Rectal smooth muscle tissue (tissue), 1 donor: ENCODE data around the gene BICDL1.
A peak's percentile ranks its signal among the peaks of the same experiment; 100 is the strongest.

Experiments used
- H3K27ac ChIP-seq: one replicate; pipeline ENCODE4 v1.7.0; 2013; ENCODE audit warnings: low read depth, low read length, inconsistent platforms
- H3K27me3 ChIP-seq: one replicate; pipeline ENCODE4 v1.7.0; 2013; ENCODE audit warnings: low read length; ENCODE audit not compliant: control insufficient read depth, insufficient read depth
- H3K36me3 ChIP-seq: one replicate; pipeline ENCODE4 v1.7.0; 2013; ENCODE audit warnings: low read length; ENCODE audit not compliant: control insufficient read depth, insufficient read depth
- H3K4me1 ChIP-seq: one replicate; pipeline ENCODE4 v1.7.0; 2013; ENCODE audit warnings: low read length; ENCODE audit not compliant: control insufficient read depth, insufficient read depth
- H3K4me3 ChIP-seq: one replicate; pipeline ENCODE4 v1.7.0; 2013; ENCODE audit warnings: low read length
- H3K9ac ChIP-seq: one replicate; pipeline ENCODE4 v1.7.0; 2013; ENCODE audit warnings: low read length

Gene BICDL1

DNA sequence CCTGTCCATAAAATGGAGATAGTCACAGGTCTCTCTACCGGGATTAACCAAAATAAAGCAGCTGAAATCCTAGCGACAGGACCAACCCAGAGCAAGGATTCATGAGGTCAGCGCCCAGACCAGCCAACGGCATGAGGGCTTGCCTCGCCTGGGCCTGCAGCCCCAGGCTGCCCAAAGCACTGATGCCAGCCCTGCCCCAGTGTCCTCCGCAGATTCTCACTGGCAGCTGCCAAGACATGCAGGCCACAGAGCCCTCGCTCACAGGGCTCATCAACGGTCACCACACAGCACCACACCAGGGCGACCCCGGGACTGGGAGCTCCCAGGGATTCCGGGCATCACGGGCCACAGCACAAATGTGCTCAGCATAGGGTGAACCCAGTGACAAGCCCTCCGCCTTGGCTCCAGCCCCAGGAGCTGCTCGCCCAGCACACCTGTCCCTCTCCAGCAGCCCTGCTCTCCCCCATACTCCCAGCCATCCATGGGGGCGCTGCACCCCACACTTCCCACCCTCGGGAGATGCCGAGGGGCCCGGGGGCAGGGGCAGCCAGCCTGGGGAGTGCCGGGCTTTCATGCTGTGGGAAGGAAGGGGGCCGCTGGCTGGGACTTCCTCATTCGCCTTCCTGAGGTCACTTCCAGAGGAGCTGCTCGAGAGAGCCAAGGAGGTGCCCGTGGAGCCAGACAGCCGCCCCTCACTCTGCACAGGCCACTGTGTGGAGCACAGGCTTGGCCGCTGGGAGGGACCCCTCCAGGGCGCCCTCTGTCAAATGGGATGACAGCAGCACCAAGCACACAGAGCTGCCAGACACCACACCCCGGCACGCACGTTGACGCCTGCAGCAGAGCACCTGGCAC, 113.4 kb downstream of the BICDL1 start:
- H3K27ac ChIP-seq, result no peak overlapping the region
- no peak overlapping the region for H3K4me3 ChIP-seq
- H3K27me3 ChIP-seq, result no peaks in the 10 kb centered on the region
- no peak overlapping the region for H3K9ac ChIP-seq
- H3K36me3 ChIP-seq, result peaks cover 32% of the 10 kb centered on the region
- H3K4me1 ChIP-seq, result peaks cover 10% of the 10 kb centered on the region

DNA sequence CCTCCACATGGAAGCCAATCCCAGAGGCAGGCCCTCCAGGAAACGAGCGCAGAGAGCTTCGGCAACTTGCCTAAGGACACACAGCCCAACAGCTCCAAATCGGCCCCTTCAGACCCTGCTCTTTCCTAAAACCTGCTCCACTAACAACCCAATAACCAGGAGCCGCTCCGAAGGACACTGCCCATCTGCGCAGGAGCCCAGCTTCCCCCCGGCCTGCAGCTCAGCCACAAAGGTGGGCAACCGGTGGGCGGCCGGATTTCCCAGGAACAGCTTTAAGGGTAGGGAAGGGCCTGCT, 114.0 kb downstream of the BICDL1 start:
- Histone ChIP-seq H3K4me1 (peaks cover 10% of the 10 kb centered on the region), H3K27ac (no peak overlapping the region), H3K9ac (no peak overlapping the region), H3K36me3 (peaks cover 31% of the 10 kb centered on the region), H3K4me3 (no peak overlapping the region), H3K27me3 (no peaks in the 10 kb centered on the region)

DNA sequence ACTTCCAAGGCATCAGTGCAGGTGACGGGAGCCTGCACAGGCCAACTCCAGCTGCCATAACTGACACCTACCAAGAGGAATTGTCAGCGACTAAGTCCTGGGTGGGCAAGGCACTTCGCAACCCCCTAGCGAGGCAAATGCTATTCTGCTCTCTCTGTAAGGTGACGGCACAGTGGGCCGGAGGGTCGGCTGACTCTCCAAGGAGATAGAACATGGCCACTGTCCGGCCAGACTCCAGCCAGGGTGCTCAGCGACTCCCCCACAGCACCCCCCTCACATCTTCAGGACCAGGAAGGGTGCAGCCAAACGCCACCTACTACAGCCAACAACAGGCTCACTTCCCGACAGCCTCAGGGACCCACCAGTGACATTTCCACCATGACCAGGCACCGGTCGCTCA, 114.3 kb downstream of the BICDL1 start:
- no peak overlapping the region for H3K9ac ChIP-seq
- no peaks in the 10 kb centered on the region for H3K27me3 ChIP-seq
- H3K4me3 ChIP-seq, result no peak overlapping the region
- H3K27ac ChIP-seq, result no peak overlapping the region
- H3K4me1 ChIP-seq, result peaks cover 10% of the 10 kb centered on the region
- H3K36me3 ChIP-seq, result peaks cover 28% of the 10 kb centered on the region

DNA sequence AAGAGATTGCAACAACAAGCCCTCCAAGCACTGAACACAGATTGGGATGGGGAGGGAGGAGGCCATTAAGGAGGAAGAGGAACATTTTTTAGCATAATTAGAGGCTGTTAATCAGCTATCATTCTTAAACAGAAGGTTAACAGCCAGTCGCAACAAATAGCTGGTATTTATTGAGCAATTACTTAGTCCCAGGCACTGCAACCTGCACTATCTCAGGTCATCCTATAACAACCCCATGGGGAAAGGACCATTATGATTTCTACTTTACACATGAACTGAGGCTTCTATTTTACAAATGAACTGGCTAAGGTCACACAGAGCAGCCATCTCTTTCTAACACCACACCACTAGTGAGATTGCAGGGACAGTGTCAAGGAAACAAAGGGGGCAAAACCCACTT, 117.1 kb downstream of the BICDL1 start:
- Histone ChIP-seq H3K36me3 (peaks cover 13% of the 10 kb centered on the region), H3K27ac (no peak overlapping the region), H3K4me1 (peaks cover 2% of the 10 kb centered on the region), H3K9ac (no peak overlapping the region), H3K27me3 (no peaks in the 10 kb centered on the region), H3K4me3 (no peak overlapping the region)

DNA sequence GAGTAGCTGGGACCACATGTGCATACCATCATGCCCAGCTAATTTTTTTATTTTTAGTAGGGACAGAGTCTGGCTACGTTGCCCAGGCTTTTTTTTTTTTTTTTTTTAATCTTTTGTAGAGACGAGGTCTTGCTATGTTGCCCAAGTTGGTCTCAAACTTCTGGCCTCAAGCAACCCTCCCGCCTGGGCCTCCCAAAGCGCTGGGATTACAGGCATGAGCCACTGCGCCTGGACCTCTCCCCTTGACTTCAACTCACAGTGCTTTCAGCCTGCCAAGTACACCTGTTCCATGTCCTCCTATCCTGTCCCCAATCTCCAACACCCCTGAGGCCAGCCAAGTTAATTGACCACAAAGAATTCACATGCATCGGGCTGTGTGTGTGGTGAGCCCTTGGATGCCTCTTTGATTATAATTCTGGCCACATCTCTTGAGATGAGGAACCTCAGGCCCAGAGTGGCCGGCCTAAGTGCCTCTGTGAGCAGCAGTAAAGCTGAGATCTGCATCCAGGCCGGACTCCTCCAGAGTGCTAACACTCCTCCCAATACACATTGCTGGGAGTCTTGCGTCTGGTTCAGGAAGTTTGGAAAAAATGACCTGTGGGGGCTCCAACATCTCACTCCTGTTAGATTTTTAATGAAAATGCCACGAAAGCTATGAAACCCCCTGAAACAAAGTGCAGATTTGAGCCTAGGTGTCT, 120.7 kb downstream of the BICDL1 start:
- H3K27ac ChIP-seq, result no peak overlapping the region
- peaks cover 3% of the 10 kb centered on the region for H3K36me3 ChIP-seq
- H3K9ac ChIP-seq, result no peak overlapping the region
- no peak overlapping the region for H3K4me3 ChIP-seq
- H3K4me1 ChIP-seq, result peaks cover 2% of the 10 kb centered on the region
- H3K27me3 ChIP-seq, result no peaks in the 10 kb centered on the region

DNA sequence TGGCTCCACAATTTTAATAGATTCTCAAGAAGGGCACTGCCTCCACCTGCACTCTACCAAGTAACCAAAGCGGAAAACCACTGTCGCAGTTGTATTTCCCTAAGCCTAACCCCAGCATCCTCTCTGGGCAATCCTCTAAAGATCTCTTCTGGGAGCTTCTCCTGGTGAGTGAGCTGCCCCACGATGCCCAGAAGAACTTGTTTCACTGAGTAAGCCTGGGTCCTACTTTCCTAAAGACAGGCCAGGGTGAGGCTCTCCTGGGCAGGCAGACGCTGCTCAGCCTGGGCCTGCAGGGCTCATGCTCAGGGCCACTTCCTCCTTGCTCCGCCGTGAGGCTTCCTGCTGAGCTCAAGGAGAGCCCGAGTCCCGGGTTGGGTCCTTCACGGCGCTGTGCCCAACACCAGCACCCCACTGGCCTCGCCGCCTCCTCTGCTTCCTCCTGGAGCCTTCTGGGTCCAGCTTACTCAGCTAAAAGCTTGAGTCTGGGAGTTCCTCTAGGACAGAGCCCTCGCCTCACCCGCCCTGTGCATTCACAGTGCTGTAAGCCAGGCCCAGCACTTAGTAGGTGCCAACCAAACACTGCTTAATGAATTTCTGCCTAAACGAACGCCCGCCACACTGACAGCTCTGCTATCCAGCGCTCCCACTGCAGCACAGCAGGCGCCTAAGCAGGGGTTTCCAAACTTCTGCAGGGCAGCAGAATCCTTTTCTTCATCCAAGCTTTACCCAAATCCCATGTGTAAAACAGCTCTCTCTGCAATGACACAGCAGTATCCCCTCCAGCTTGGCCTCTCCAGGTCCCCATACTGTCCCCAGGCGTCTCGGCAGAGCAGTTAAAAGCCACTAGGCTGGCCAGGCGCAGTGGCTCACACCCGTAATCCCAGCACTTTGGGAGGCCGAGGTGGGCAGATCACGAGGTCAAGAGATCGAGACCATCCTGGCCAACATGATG, 121.8 kb downstream of the BICDL1 start:
- H3K9ac ChIP-seq, result no peak overlapping the region
- peak overlapping the region; percentile 17 for H3K4me3 ChIP-seq
- H3K36me3 ChIP-seq, result peaks cover 2% of the 10 kb centered on the region
- peaks cover 11% of the 10 kb centered on the region for H3K4me1 ChIP-seq
- no peak overlapping the region for H3K27ac ChIP-seq
- H3K27me3 ChIP-seq, result no peaks in the 10 kb centered on the region

DNA sequence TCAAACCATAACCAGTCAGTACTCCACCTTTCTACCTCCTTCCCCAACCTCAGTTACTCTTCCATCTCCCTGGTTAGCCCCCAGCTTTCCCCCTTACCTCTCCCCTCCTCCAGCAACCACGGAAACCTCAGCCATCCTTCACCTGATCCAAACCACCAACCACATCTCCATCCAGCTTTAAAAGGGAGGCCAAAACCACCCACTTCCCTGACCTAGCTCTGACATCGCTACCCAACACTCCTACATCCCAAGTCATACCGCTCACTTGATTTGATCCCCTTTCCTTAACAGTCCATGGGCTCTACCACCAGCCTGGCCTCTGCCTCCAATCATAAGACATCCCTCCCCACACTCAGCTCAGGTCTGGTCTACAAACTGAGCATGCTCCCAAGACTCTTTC, 126.0 kb downstream of the BICDL1 start:
- Histone ChIP-seq H3K9ac (no peak overlapping the region), H3K4me3 (peak overlapping the region; percentile 82), H3K27me3 (no peaks in the 10 kb centered on the region), H3K4me1 (peaks cover 29% of the 10 kb centered on the region), H3K27ac (no peak overlapping the region), H3K36me3 (no peaks in the 10 kb centered on the region)

DNA sequence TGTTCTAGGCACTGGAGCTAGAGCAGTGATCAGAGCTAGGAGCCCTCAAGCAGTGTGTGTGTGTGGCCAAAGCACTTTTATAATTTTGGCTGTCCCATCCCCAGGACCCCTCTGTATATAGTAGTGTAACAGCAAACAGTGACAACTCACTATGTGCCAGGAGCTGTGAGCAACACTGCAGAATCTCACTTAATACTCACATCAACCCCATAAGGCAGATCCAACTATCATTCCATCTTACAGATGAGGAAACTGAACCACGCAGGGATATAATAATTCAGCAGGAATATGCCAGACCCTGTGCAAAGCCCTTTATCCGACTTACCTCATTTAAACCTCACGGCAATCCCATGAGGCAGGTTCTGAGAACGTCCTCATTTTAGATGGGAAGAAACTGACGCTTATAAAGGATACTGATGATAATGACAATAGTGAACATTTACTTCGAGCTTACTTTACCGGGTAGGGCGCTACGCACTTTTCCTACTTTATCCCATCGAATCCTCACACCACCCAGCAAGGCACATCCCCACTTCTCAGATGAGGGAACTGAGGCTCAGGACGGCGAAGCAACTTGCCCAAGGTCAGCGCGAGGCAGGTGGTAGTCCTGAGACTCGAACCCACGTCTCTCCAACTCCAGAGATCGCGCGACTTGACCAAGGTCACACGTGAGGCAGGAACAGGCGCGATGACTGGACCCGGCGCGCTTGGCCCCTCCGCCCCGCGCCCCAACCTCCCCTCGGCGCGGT, 126.8 kb downstream of the BICDL1 start:
- H3K36me3 ChIP-seq, result no peaks in the 10 kb centered on the region
- peak overlapping the region; percentile 82 for H3K4me3 ChIP-seq
- peaks cover 27% of the 10 kb centered on the region for H3K4me1 ChIP-seq
- H3K9ac ChIP-seq, result peak overlapping the region; percentile 50
- H3K27ac ChIP-seq, result peak overlapping the region; percentile 56
- H3K27me3 ChIP-seq, result no peaks in the 10 kb centered on the region

DNA sequence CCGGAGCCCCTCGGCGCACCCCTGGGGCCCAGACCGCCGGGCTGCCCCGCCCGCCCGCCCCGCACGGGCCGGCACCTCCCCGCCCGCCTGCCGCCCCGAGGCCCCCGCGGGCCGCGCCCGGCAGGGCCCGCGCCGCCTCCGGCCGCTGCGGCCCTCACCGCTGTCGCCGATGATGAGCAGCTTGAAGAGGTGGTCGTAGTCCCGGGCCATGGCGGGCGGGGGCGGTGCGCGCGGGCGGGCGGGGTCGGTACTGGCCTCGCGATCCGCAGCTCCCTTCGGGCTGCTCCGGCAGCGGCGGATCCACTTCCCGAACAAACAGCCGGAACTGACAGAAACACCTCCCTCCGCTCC, 127.4 kb downstream of the BICDL1 start, which contains the start of gene RAB35:
TSS of gene RAB35 (minus strand) at position 313 of the 351 bp plus-strand sequence. CDS start at position 210, 103 bp downstream.
- H3K9ac ChIP-seq, result peak within 1 kb of the TSS; percentile 71
- H3K36me3 ChIP-seq, result no peaks in the 10 kb centered on the region
- H3K27ac ChIP-seq, result peak within 1 kb of the TSS; percentile 95
- peaks cover 27% of the 10 kb centered on the region for H3K4me1 ChIP-seq
- H3K27me3 ChIP-seq, result no peaks in the 10 kb centered on the region
- H3K4me3 ChIP-seq, result peak within 1 kb of the TSS; percentile 82

DNA sequence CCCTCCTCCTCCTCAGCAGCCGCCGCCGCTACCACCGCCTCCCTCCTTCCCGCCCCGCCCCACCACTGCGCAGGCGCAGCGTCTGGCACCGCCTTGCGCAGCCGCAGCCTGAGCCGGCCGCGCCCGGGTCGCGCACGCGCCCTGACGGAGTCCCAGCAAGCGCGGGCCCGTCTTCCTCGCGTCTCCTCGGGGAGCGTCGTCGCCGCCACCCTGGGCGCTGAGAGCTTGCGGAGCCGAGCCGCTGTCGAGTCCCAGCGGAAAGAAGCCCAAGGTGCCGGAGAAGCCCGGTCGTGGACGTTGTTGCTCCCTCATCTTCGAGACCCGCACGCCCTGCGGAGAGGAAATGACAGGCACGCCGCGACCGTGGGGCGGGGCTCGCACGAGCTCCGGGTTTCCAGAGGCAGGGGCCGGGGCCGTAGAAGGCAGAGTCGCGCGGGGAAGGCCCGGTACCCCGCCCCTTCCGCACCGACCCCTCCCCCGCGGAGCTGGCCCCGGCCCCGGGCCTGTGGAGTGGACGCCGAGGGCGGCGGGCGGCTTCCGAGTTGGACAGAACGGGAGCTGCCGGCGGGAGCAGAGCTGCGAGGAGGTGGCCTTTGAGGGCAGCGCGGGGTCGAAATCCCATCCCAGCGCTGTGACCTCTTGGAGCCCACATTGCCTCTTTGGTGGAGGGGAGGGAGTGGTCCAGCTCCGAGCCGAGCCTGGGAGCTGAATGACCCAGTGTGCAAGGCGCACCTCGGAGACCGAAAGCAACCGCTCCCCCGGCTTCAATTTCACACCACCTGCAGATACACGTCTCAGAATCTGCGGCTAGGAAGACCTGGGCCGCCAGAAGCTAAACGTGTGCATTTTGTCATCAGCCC, 128.0 kb downstream of the BICDL1 start:
- H3K36me3 ChIP-seq, result no peaks in the 10 kb centered on the region
- peak overlapping the region; percentile 82 for H3K4me3 ChIP-seq
- H3K4me1 ChIP-seq, result peaks cover 27% of the 10 kb centered on the region
- no peaks in the 10 kb centered on the region for H3K27me3 ChIP-seq
- peak overlapping the region; percentile 95 for H3K27ac ChIP-seq
- H3K9ac ChIP-seq, result peak overlapping the region; percentile 71

DNA sequence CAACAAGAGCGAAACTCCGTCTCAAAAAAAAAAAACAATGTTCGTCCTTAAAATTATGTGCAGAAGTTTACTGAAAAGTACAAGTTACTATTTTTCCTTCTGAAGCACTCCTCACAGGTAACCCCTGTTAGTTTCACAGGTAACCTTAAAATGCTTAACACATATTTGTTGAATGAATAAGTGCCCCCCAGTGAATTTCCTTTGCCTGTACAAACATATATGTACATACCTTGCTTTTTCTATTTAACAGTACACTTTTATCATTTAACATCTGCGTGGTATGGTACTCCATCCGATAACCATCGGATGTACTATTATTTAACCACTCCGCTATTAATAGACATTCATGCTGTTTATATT, 128.9 kb downstream of the BICDL1 start:
- Histone ChIP-seq H3K4me3 (peak overlapping the region; percentile 82), H3K4me1 (peaks cover 27% of the 10 kb centered on the region), H3K27me3 (no peaks in the 10 kb centered on the region), H3K36me3 (no peaks in the 10 kb centered on the region), H3K27ac (no peak overlapping the region), H3K9ac (no peak overlapping the region)
